GM21737 (cell line): ENCODE measurements around the gene FOXR1.
A peak's percentile ranks its signal among the peaks of the same experiment; 100 is the strongest.

Experiments
- ATAC-seq: cut with Tn5 transposase; IDR thresholded peaks from one replicate; pipeline ENCODE4 v1.9.1; 2021; ENCODE audit warnings: mild to moderate bottlenecking, moderate library complexity; ENCODE audit not compliant: unreplicated experiment

Gene FOXR1, protein sequence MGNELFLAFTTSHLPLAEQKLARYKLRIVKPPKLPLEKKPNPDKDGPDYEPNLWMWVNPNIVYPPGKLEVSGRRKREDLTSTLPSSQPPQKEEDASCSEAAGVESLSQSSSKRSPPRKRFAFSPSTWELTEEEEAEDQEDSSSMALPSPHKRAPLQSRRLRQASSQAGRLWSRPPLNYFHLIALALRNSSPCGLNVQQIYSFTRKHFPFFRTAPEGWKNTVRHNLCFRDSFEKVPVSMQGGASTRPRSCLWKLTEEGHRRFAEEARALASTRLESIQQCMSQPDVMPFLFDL

DNA sequence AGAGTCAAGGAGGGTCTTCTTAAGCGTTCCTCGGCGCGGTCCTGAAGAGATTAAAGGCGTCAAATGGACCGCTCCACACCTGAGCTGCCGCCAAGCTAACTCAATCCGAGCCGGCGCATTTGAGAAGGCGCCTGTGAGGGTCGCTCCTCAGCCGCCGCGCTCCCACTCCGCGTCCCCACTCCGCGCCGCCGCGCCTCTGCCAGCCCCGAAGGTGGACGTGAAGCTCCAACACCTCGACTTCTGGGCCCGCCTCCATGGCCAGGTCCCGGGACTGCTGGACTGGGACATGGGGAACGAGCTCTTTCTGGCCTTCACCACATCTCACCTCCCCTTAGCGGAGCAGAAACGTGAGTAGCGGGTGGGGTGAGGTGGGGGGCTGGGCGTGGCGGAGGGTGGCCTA, at the start of gene FOXR1:
Gene FOXR1 (plus strand): TSS at position 116 of the 400 bp plus-strand sequence. CDS start 171 bp downstream, at position 287.
- ATAC-seq = no peak

DNA sequence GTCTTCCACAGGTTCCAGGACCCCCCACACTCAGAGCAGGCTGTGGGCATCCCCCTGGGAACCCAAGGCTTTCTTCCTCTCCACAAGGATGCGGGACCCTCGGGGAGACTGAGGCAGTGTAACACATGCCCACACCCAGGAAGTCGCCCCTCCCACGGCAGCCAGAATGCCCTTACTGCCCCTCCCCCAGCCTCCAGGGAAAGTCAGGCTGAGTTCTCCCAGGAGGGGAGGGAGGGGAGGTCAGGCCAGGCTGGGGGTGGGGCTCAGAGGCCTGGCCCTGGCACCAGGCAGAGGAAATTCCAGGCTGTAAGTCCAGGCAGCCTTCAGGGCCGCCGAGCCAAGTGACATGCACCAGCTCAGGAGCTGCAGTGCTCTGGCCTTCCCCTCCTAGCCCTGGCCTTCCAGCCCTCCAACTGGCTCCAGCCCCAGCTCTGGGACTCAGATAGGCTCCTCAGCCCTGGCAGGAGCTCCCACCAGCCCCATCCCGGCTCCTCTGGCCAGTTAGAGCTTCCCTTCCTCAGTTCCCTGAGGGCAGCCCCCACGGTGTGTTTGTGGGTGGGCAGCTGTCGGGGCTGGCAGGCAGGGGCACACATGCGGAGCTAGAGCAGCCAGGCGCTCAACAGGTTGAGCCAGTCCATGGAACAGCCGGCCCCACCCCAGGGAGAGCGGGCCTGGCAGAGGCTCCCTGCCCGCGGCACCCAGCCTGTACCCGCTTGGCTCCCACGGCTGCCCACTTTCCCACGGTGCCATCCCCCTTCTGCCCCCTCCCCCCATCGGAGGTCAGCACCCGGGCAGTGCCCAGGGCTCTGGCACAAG, 49.4 kb upstream of the FOXR1 start:
- no peak for ATAC-seq

DNA sequence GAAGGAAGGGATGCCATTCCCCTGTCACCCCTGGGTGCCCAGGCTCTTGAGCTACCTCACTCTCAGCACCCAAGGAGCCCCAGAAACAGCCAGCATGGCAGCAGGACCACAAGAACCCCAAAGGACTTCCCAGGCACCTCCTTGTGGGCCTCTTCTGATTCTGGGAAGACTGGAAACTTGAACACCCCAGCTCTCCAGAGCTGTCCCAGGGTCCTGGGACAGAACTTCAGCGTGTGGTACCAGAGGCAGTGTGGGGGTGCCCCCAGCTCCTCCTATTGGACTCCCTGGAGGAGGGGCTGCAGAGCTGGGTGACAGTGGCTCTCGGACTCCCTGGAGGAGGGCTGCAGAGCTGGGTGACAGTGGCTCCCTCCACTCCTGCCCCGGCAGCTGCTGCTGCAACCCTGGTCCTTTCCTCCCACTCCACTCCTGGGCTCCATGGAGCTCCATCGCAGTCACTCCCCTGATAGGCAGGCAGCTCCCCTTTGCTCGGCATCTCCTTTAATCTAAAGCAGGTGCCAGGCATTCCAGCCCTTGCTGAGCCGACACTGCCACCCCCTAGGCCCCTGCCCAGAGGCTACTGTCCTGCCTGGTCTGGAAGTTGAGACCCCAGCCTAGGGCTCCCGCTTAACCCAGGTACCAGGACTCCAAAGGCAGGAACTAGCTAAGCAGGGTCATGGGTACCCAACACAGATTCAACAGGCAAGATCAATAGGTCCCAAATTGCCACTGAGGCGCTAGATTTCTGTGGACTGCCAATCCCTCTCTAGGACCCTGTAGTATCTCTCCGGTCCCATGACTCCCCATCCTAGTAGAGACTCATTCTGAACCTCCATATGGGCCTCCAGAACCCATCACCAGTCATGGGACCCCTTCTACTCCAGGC, 48.6 kb upstream of the FOXR1 start:
- ATAC-seq = no peak

DNA sequence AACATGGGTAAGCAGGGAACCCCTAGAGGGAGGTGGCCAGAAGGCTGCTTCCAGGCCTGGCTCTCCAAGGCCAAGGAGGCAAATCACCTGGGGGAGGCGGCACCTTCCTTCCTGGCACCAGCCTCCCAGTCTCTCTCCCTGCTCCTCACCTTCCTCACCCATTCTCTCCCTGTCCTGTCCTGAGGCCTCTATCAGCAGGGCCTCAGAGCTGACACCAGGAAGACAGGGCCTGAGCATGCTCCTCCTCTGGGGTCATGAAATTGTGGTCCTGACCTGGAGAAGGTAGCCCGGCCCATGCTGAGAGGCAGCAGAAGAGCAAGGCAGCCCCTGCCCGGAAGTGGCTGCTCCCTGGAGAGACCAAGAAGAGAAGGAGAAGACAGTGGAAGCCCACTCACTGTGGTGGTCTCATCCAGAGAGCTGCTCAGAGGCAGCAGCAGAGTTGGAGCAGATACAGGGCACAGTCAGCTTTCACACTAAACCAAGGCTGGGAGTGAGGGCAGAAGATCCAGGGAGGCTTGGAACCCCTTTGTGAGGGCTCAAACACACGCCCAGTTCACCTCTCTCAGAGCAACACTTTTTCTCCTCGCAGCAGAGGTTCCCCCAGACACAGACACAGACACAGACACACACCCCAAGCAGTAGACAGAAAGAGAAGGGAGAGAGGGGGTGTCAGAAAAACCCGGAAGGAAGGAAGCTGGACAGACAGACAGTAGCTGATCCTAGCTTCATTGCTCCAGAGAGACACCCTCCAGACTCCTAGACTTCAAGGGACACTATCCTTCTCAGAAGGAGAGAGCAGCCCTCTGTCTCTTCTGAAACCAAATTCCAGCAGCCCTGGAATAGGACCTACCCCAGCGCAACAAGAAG, 47.6 kb upstream of the FOXR1 start:
- no peak for ATAC-seq

DNA sequence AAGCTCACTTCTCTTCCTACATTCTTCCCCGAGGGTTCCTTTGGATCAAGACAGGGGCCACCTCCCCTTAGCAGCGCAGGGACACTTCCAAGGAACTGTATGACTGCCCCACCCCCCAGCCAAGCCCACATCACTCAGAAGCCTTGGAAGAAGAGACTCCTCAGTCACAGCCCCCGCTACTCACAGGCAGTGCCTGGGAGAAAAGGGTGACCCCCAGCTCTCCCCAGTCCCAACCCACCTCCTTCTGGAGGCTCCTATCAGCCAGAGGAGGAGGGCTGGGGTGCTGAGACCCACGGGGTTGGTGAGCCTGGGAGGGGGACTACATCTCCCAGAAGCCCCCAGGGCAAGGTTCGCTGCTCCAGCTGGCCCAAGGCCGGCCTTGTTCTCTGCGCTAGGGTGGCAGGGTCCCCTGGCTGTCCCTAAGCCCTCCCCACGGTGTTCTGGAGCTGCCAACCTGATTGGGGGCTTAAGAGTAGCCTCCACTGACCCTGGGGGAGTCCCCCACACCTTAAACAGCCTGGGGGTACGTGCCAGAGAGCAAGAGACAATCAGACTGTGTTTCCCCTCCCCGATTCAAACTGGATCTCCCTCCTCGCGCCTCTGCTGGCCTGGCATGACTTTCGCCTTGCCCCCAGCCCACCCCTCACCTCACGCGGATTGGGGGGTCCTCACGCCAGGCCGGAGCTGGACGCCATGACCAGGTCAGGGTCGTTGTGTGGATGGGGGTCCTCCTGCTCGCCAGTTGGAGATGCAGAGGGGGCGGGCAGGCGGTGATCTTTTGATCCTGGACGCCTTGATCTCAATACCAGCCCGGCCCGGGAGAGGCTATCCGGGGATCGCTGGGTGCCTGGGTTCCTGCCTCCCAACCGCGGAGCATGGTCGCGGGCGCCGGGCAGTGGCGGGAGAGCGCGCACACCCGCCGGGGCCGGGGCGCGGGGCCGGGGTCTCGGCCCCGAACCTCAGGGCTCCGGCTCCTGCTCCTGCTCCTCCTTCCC, 46.7 kb upstream of the FOXR1 start:
- ATAC-seq = no peak

DNA sequence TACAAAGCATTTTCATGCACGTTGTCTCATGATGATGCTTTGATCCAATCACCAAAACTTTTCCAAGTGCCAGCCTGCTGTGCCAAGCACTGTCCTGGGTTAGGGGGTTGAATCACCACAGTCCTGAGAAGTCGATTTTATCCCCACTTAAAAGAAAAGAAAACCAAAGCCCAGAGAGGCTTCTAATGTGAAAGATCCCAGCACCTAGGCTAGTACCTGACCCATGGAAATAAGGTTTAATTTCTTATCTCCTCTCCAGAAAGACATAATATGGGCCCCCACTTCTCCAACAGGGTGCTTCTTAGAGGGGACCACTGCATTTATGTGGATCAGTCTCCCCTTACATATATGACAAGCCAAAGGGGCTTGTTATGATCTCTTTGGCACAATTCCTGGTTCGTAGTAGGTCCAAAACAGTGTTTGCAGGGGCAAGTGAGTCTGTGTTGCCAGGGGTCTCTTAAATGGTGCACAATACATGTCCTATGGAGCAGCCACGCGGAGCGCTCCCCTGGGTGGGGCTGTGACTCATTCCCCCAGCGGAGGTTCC, 43.9 kb upstream of the FOXR1 start:
- ATAC-seq = no peak

DNA sequence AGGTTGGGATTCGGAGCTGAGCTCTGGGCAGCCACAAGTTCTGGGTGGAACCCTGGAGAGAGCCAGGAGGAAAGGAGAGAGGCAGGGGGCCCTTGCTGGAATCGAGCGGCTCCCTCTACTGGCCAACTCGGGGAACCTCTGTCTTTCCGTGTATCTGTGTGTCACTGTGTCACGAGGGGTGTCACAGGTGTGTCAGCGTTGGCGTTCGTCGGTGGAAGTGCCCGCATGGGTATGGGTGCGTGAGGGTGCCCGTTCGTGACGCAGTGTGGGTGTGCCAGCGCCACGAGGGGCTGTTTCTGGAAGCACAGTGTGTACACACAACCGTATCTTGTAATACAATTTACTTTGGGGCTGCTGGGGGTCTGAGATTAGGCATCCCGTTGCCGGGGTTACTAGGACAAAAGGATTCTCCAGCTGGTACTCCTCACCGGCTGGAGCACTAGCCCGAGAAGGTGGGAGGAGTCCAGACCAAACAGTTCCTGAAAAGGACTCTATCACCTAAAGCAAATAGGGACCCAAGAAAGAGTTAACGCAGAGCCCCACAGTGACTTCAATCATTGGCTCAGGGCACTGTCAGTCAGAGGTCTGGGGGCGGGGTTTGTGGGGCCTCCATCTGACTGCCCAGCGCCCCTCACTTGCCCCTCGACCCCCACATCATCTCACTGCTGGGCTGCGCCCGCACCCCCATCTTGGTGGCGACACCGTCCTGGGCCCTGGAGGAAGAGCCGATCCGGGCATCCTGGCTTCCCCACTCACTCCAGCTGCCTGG, 43.3 kb upstream of the FOXR1 start:
- ATAC-seq = peak; percentile 35

DNA sequence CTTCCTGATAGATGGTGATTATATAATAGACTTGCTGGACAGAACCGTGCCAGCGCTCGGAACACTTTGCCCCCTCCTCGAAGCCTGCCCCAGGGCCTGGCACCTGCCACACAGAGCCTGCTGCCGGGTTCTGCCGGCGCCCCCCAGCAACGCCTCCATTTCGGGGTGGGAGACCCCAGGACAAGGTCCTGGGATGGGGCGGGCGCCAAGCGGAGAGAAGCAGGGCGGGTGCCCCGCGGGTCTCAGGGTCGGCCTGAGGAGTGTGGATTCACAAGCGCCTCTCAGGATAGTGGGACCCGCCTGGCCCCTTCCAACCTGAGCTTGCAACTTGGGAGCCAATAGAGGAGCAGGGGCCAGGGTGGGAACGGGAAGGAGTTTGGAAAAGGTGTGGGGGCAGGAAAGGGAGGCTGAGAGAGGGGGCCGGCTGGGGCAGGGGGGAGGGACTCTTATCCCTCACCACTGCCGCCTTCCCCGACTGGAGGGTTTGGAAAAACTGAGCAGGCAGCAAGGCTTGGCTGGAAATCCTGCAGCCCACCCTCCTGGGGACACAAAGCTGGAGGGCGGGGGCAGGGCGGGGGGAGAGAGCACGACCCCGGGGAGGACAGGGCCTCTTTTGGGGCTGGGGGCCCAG, 42.6 kb upstream of the FOXR1 start:
- no peak for ATAC-seq

DNA sequence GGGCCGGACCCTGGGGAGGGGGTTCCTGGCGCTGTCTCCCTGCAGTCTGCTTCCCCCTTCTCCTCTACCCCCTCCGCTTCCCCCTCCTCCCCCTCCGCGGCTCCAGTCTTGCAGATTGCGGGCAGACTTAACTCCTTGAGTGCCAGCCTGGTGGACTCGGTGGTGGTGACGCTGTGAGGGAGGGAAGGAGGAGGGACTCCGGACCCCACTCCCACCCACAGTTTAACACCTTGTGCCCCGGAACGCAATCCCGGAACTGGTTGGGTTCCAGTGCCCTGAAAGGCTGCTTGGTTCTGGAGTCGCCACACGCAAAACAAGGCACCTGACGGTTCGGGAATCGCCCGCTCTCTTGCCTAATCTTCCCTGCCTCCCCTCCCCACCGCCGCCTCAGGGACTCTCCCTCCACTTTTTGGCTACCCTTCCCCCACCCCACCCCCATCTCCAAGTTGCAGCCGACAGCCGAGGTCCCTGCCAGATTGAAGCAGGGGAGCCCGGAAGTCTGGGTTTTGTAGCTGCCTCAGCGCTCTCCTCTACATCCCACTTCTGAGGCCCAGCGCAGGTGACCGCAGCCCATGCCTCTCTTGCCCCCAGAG, 42.0 kb upstream of the FOXR1 start:
- ATAC-seq = no peak

DNA sequence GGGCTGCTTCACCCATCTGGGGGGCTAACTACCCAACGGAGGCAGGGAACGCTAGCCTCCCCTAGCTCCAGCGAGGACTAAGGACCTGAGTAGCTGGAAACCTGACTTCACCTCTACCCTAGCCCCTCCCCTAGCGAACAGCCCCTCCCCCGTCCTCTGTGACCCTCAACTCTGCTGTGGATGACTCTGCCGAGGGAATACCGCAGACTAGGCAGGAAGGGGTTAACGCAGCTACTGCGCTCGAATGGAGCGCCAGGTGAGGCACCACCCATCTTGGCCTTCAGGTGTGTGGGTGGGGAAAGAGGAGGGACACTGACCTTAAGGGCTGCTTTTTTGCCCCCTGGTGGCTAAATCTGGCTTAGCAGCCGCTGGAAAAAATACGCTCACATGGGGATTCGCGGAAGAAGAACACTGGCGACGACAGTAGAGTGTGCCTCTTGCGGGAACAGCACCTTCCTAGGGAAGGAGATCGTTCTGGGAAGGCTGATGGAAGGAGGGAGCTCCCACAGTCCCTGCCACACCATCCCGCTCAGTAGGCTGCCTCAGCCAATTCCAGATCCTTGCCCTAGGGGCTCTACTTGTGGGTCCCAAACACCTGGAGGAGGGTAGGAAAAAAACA, 41.4 kb upstream of the FOXR1 start:
- ATAC-seq = no peak

DNA sequence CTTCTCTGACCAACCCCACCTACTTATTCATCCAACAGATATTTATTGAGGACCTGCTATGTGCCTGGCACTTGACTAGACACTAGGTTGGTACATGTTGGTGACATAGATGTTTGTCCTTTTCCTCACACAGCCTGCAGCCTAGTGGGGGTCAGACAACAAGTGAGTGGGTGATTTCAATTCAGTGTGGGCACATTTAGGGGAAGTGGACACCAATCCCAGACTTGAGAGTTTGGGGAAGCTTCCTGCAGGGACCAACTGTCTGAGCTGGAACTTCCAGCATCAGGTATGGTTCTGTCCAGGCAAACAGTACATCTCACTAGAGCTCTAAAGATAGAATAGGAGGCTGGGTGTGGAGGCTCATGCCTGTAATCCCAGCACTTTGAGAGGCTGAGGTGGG, 40.0 kb upstream of the FOXR1 start:
- no peak for ATAC-seq

DNA sequence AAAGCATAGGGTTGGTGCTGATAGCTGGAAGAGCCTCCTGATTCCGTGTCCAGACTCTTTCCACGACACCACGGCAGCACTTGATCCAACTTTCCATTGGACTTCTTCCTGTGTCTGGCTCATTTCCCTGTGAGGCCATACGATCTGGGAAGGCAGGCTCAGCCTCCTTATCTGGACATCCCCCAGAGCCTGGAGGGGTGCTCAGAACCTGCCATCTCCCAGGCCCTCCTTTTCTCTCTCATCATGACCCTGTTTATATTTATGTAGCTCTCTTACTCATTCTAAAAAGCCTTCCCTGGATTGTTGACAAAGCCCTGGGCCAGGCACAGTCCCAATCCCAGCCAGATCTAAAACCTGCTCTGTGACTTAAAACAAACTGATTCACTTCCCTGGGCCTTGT, 38.1 kb upstream of the FOXR1 start:
- ATAC-seq = no peak

DNA sequence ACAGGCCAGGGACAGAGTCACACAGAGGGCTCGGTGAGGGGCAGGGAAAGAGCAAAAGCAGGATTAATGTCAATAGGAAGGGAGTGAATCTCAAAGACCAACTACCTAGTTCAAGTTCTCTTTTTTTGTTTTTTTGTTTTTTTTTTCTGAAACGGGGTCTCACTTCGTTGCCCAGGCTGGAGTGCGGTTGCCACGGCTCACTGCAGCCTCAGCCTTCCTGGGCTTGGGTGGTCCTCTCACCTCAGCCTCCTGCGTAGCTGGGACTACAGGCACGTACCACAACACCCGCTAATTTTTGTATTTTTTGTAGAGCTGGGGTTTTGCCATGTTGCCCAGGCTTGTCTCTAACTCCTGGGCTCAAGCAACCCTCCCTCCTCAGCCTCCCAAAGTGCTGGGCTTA, 36.2 kb upstream of the FOXR1 start:
- no peak for ATAC-seq

DNA sequence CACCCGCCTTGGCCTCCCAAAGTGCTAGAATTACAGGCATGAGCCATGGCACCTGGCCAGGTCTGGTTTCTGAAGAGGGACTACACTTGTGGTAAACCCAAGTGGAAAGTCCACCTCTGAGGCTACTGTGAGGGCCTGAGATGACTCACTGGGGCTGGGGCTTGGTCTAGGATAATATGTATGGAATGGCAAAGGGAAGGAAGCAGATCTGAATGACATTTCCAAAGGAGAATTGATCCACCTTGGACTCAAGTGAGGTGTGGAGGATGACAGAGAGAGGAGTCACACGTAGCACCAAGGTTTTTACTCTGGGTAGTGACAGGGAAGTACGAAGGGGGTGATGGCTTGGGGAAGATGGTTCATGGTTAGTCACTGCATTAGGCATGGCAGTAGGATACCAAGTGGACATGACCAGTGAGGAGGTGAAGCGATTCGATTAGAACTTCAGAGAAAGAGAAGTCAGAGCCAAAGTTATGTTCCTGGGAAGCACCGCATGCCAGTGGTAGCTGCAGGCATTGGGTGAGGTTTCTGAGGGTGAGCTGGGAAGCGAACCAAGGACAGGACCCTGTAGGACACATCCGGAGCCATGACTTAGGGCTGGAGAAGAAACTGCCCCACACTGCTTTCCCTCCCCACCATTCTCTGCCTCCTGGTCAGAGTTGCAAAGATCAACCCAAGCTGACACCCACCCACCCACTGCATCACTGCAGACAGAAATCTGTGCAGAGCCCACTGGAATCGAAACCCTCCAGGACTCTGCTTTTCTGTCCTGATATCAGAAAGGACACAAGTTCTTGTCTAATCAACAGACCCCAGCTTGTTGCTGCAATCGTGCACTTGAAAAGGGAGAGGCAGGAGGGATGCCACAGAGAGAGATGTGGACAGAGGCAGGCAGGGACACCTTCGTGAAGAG, 32.8 kb upstream of the FOXR1 start:
- ATAC-seq = no peak

DNA sequence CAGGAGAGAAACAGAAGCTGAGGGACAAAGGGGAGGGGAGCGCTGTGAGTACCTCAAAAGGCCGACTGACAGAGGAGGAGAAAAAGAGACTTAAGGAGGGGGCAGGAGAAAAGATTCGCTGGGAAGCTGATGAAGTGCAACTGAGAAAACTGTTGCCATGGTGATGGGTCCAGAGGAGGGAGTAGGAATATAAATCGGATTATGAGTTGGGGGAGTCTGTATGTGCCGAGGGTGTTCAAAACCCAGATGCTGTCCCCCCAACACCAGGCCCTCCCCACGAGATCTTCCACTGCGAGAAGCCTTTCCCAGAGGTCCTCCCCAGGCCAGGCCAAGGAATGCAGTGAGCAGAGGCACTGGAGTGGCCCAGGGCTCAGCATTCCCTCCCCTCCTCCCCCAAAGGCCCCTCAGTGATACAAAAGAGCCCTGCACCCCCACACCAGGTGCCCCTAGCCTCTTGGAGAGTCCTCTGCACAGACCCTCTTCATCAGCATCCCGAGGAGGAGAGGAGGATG, 32.1 kb upstream of the FOXR1 start:
- no peak for ATAC-seq
